H1 (cell line): ENCODE results near the gene EYA2. TPM values are rescaled to one million over a fixed set of nuclear protein-coding genes. Genes with fewer than 3 reads are reported as not detected.

Experiments
- CTCF ChIA-PET: fragments of 300-600 bp; sonication (Branson Sonifier 250); formaldehyde crosslinking; loops from one replicate; lab custom pipeline; 2021; ENCODE audit not compliant: partially characterized antibody; lab: Charles Lee
- POLR2A ChIA-PET: fragments of 300-600 bp; sonication (Branson Sonifier 250); formaldehyde crosslinking; loops from one replicate; lab custom pipeline; 2021; ENCODE audit warnings: inconsistent platforms; ENCODE audit not compliant: partially characterized antibody; lab: Charles Lee
- DNase-seq, 2 experiments: peaks; one replicate each; pipeline versions ENCODE4 v3.0.0 to v3.0.0-alpha.2; 2010 to 2022; ENCODE audit warnings: low spot score in 2 of 2, low read depth in 1 of 2, mixed read lengths in 1 of 2
- FAIRE-seq: peaks from 2 replicates; lab custom pipeline; 2011; peaks lifted over from hg19 to GRCh38; lab: Jason Lieb, UNC
- H2AFZ ChIP-seq: 2 replicates; pipeline ENCODE4 v1.8.1; 2012; ENCODE audit warnings: low read length, inconsistent platforms
- H2AK5ac ChIP-seq: 2 replicates; pipeline ENCODE4 v1.6.1; 2013; ENCODE audit warnings: low read depth, low read length
- H2BK120ac ChIP-seq: replicated peaks from 2 replicates; pipeline ENCODE3; 2013; ENCODE audit warnings: low read depth, low read length, inconsistent platforms
- H2BK12ac ChIP-seq: 2 replicates; pipeline ENCODE4 v1.6.1; 2013; ENCODE audit warnings: low read depth, low read length
- H2BK15ac ChIP-seq: 2 replicates; pipeline ENCODE4 v1.6.1; 2013; ENCODE audit warnings: low read length
- H2BK20ac ChIP-seq: 2 replicates; pipeline ENCODE4 v1.6.1; 2013; ENCODE audit warnings: low read length
- H2BK5ac ChIP-seq: 2 replicates; pipeline ENCODE4 v1.6.1; 2013; ENCODE audit warnings: low read depth, low read length
- H3K14ac ChIP-seq: 2 replicates; pipeline ENCODE4 v1.6.1; 2013; ENCODE audit warnings: inconsistent platforms; ENCODE audit not compliant: insufficient read length
- H3K18ac ChIP-seq: 2 replicates; pipeline ENCODE4 v1.6.1; 2013; ENCODE audit warnings: low read length; ENCODE audit errors: extremely low read depth
- H3K23ac ChIP-seq: 2 replicates; pipeline ENCODE4 v1.6.1; 2013; ENCODE audit warnings: inconsistent platforms; ENCODE audit not compliant: insufficient read length
- H3K23me2 ChIP-seq: 2 replicates; pipeline ENCODE4 v1.6.1; 2013; ENCODE audit warnings: low read depth, low read length
- H3K27ac ChIP-seq: 2 replicates; pipeline ENCODE4 v1.6.1; 2011; ENCODE audit warnings: low read depth, low read length, inconsistent platforms
- H3K27me3 ChIP-seq, 4 experiments: replicated peaks in 1 of 4; 1 replicate in 1 of 4; 2 replicates in 3 of 4; pipeline versions ENCODE4 v1.6.1 to v1.8.1; 2011 to 2013; ENCODE audit warnings: low read length in 3 of 4, mild to moderate bottlenecking in 3 of 4, inconsistent platforms in 2 of 4, mixed read lengths in 2 of 4, moderate library complexity in 1 of 4; ENCODE audit not compliant: control insufficient read depth in 3 of 4, insufficient read depth in 3 of 4; ENCODE audit errors: extremely low read depth in 1 of 4
- H3K36me3 ChIP-seq, 4 experiments: 2 replicates each; pipeline versions ENCODE4 v1.6.1 to v1.8.1; 2011 to 2013; ENCODE audit warnings: mild to moderate bottlenecking in 4 of 4, low read length in 3 of 4, moderate library complexity in 2 of 4, control low read depth in 1 of 4, inconsistent platforms in 1 of 4; ENCODE audit not compliant: insufficient read depth in 4 of 4, control insufficient read depth in 2 of 4
- H3K4ac ChIP-seq: replicated peaks from 2 replicates; pipeline ENCODE3; 2013; ENCODE audit warnings: low read length, low read depth, mixed read lengths, inconsistent platforms; ENCODE audit not compliant: insufficient read length
- H3K4me1 ChIP-seq, 4 experiments: replicated peaks in 1 of 4; 1 replicate in 1 of 4; 2 replicates in 3 of 4; pipeline versions ENCODE4 v1.6.1 to v1.8.1; 2011 to 2013; ENCODE audit warnings: low read length in 3 of 4, inconsistent platforms in 2 of 4, mixed read lengths in 1 of 4; ENCODE audit not compliant: insufficient read depth in 4 of 4, control insufficient read depth in 3 of 4
- H3K4me2 ChIP-seq, 2 experiments: 2 replicates each; pipeline versions ENCODE4 v1.6.1 to v1.8.1; 2011 to 2013; ENCODE audit warnings: low read depth in 2 of 2, low read length in 2 of 2, control low read depth in 1 of 2, inconsistent platforms in 1 of 2, mild to moderate bottlenecking in 1 of 2; ENCODE audit not compliant: insufficient read depth in 1 of 2
- H3K4me3 ChIP-seq, 4 experiments: fragments of 200-600, 300-600 bp in 1 of 4; sonication (generic), shearing (Covaris generic), sonication (Bioruptor Twin) in 1 of 4; 2 replicates each; pipeline versions ENCODE4 v1.5.1 to v1.8.1; 2011 to 2016; ENCODE audit warnings: low read length in 4 of 4, low read depth in 3 of 4, control low read depth in 2 of 4, inconsistent platforms in 2 of 4, mild to moderate bottlenecking in 2 of 4, mixed read lengths in 1 of 4, moderate library complexity in 1 of 4; ENCODE audit not compliant: insufficient read depth in 2 of 4; ENCODE audit errors: extremely low read depth in 1 of 4
- H3K56ac ChIP-seq: replicated peaks from 2 replicates; pipeline ENCODE3; 2013; ENCODE audit warnings: low read depth, mild to moderate bottlenecking, mixed read lengths, low read length, inconsistent platforms; ENCODE audit not compliant: insufficient read length
- H3K79me1 ChIP-seq: 2 replicates; pipeline ENCODE4 v1.6.1; 2013; ENCODE audit warnings: low read depth, low read length, control low read depth
- H3K79me2 ChIP-seq, 2 experiments: 2 replicates each; pipeline versions ENCODE4 v1.6.1 to v1.8.1; 2012 to 2013; ENCODE audit warnings: low read length in 2 of 2, mild to moderate bottlenecking in 2 of 2, inconsistent platforms in 1 of 2; ENCODE audit not compliant: insufficient read depth in 2 of 2, control insufficient read depth in 1 of 2
- H3K9ac ChIP-seq, 4 experiments: replicated peaks in 1 of 4; 1 replicate in 1 of 4; 2 replicates in 3 of 4; pipeline versions ENCODE4 v1.6.1 to v1.8.1; 2011 to 2013; ENCODE audit warnings: low read depth in 3 of 4, low read length in 3 of 4, control low read depth in 2 of 4, mild to moderate bottlenecking in 2 of 4, moderate library complexity in 2 of 4, inconsistent platforms in 1 of 4; ENCODE audit errors: extremely low read depth in 1 of 4
- H3K9me3 ChIP-seq, 2 experiments: 2 replicates each; pipeline versions ENCODE4 v1.6.1 to v1.8.1; 2012 to 2013; ENCODE audit warnings: mild to moderate bottlenecking in 2 of 2, moderate library complexity in 2 of 2, control low read depth in 1 of 2, inconsistent platforms in 1 of 2, low read depth in 1 of 2, low read length in 1 of 2, mixed read lengths in 1 of 2; ENCODE audit not compliant: insufficient read depth in 2 of 2
- H4K20me1 ChIP-seq, 2 experiments: replicated peaks in 1 of 2; 2 replicates each; pipeline versions ENCODE3 to v1.8.1; 2011 to 2013; ENCODE audit warnings: inconsistent platforms in 2 of 2, low read length in 2 of 2, mild to moderate bottlenecking in 1 of 2; ENCODE audit not compliant: insufficient read depth in 2 of 2, control insufficient read depth in 1 of 2
- H4K5ac ChIP-seq: 2 replicates; pipeline ENCODE4 v1.6.1; 2013; ENCODE audit warnings: low read length, low read depth, mixed read lengths, inconsistent platforms; ENCODE audit not compliant: insufficient read length
- H4K8ac ChIP-seq: 2 replicates; pipeline ENCODE4 v1.8.0; 2013; ENCODE audit warnings: mild to moderate bottlenecking, moderate library complexity, low read length, inconsistent platforms; ENCODE audit not compliant: insufficient read depth; ENCODE audit errors: extremely low read depth
- H4K91ac ChIP-seq: replicated peaks from 2 replicates; pipeline ENCODE3; 2013; ENCODE audit warnings: low read length, mixed read lengths, inconsistent platforms; ENCODE audit not compliant: insufficient read length
- BACH1 ChIP-seq: IDR thresholded peaks from 2 replicates; pipeline ENCODE4 v1.6.1; 2012; ENCODE audit warnings: low read length, improper control_type of control experiment
- BCL11A ChIP-seq, 2 experiments: IDR thresholded peaks; one replicate each; pipeline ENCODE4 v1.6.1; 2011; ENCODE audit warnings: low read depth in 2 of 2, low read length in 2 of 2, mild to moderate bottlenecking in 2 of 2
- CBX5 ChIP-seq: fragments of 300-800, 300-1000 bp; sonication (generic); IDR thresholded peaks from 2 replicates; pipeline ENCODE4 v1.7.1; 2016; ENCODE audit warnings: antibody characterized with exemption, low read length, low read depth
- CHD1 ChIP-seq: IDR thresholded peaks from 2 replicates; pipeline ENCODE4 v1.6.1; 2012; ENCODE audit warnings: low read depth, low read length, improper control_type of control experiment
- EZH2 ChIP-seq: fragments of 200-600 bp; sonication (generic); IDR thresholded peaks from 2 replicates; pipeline ENCODE4 v1.7.1; 2012; ENCODE audit warnings: low read depth, mild to moderate bottlenecking, moderate library complexity, low read length, inconsistent platforms; ENCODE audit not compliant: severe bottlenecking
- HDAC6 ChIP-seq: IDR thresholded peaks from one replicate; pipeline ENCODE4 v1.7.1; 2012; ENCODE audit warnings: low read depth, mild to moderate bottlenecking, inconsistent platforms, low read length, moderate library complexity
- JUN ChIP-seq: IDR thresholded peaks from 2 replicates; pipeline ENCODE4 v1.6.1; 2011; ENCODE audit warnings: low read depth, mild to moderate bottlenecking, improper control_type of control experiment, low read length
- KDM1A ChIP-seq: fragments of 200-600, 300-600 bp; sonication (generic); IDR thresholded peaks from 2 replicates; pipeline ENCODE4 v1.7.1; 2016; ENCODE audit warnings: mild to moderate bottlenecking, low read length, borderline replicate concordance
- MAX ChIP-seq: IDR thresholded peaks from 2 replicates; pipeline ENCODE4 v1.6.1; 2012; ENCODE audit warnings: inconsistent platforms
- PHF8 ChIP-seq: fragments of 200-600 bp; sonication (generic); conservative IDR thresholded peaks from 2 replicates; pipeline ENCODE4 v1.7.1; 2012; ENCODE audit warnings: low read depth, mild to moderate bottlenecking, inconsistent platforms, low read length, moderate library complexity
- POLR2A ChIP-seq, 2 experiments: IDR thresholded peaks; 1 replicate in 1 of 2; 2 replicates in 1 of 2; pipeline ENCODE4 v1.6.1; 2011; ENCODE audit warnings: low read depth in 2 of 2, low read length in 2 of 2, mild to moderate bottlenecking in 2 of 2; ENCODE audit errors: control extremely low read depth in 1 of 2
- RAD21 ChIP-seq, 2 experiments: IDR thresholded peaks in 1 of 2; conservative IDR thresholded peaks in 1 of 2; 2 replicates each; pipeline ENCODE4 v1.6.1; 2011; ENCODE audit warnings: low read depth in 2 of 2, low read length in 2 of 2, improper control_type of control experiment in 1 of 2, inconsistent platforms in 1 of 2, mild to moderate bottlenecking in 1 of 2, moderate library complexity in 1 of 2
- RBBP5 ChIP-seq: IDR thresholded peaks from 2 replicates; pipeline ENCODE4 v1.7.1; 2012; ENCODE audit warnings: low read depth, mild to moderate bottlenecking, inconsistent platforms, low read length, moderate library complexity, borderline replicate concordance
- RFX5 ChIP-seq: IDR thresholded peaks from 2 replicates; pipeline ENCODE4 v1.6.1; 2011; ENCODE audit warnings: low read depth, low read length, improper control_type of control experiment, borderline replicate concordance
- TAF7 ChIP-seq: optimal IDR thresholded peaks from 2 replicates; pipeline ENCODE3; 2011; ENCODE audit warnings: low read depth, mild to moderate bottlenecking, inconsistent platforms, low read length, moderate library complexity, borderline replicate concordance
- WGBS, 2 experiments: shearing (Covaris generic) in 1 of 2; methylation state at CpG; one replicate each; pipeline versions ENCODE4 v1.1.6 to v1.1.7; 2013 to 2015; ENCODE audit warnings: low lambda C conversion rate in 2 of 2, mixed read lengths in 2 of 2, inconsistent platforms in 1 of 2, low coverage in 1 of 2, missing lambda C conversion rate in 1 of 2; ENCODE audit not compliant: insufficient replicate concordance in 2 of 2, insufficient coverage in 1 of 2, insufficient read length in 1 of 2; ENCODE audit errors: extremely low coverage in 1 of 2, missing lambda C conversion rate in 1 of 2; 5-methylcytosine and 5-hydroxymethylcytosine counted together
- polyA plus RNA-seq, 7 experiments: library from polyadenylated mRNA; depleted of rRNA in 3 of 7; stranded (reverse) in 5 of 7; unstranded in 2 of 7; fragments of >200 nt in 5 of 7; fragments of 200-250 nt in 2 of 7; gene quantifications; 1 replicate in 5 of 7; 2 replicates in 1 of 7; 4 replicates in 1 of 7; pipeline versions ENCODE4 v1.2.1 to v1.2.3, GENCODE V29; 2011 to 2013; ENCODE audit warnings: missing spikeins in 2 of 7, mixed read lengths in 2 of 7
- total RNA-seq: library from RNA; stranded (reverse); fragmentation: NEBNext Ultra II Directional; extraction: Animal tissue kit (Norgen Biotek cat#: 25700); gene quantifications from 2 replicates; pipeline ENCODE4 v1.2.1, GENCODE V29; 2021

The EYA2 gene
- total and polyA plus RNA-seq, 2 of the 8 experiments (the other 6 are each of a cell fraction or from before 2014, with no cell fraction given), result 1.6 to 1.7 TPM

- Histone ChIP-seq H3K56ac (no peak overlapping the region), H2BK120ac (no peak overlapping the region), H4K5ac (no peak overlapping the region), H3K4ac (no peak overlapping the region), H2BK12ac (no peak overlapping the region), H2AK5ac (no peak overlapping the region), H4K20me1 (no peaks in the 10 kb centered on the region), H4K8ac (no peak overlapping the region), H2BK15ac (no peak overlapping the region), H3K14ac (no peak overlapping the region), H2BK5ac (no peak overlapping the region), H3K27ac (no peak overlapping the region), H2BK20ac (no peak overlapping the region), H3K36me3 (no peaks in the 10 kb centered on the region), H3K4me1 (no peaks in the 10 kb centered on the region), H3K18ac (no peak overlapping the region), H3K4me2 (no peak overlapping the region), H2AFZ (no peak overlapping the region), H3K79me1 (no peaks in the 10 kb centered on the region), H3K27me3 (no peaks in the 10 kb centered on the region), H3K23me2 (no peaks in the 10 kb centered on the region), H3K9ac (no peak overlapping the region), H3K79me2 (no peaks in the 10 kb centered on the region), H3K23ac (no peak overlapping the region), H3K4me3 (no peak overlapping the region), H3K9me3 (peaks cover 23 to 24% of the 10 kb centered on the region in 2 experiments), H4K91ac (no peak overlapping the region)
- FAIRE-seq, result no peak
- POLR2A ChIA-PET, result no interaction called here
- WGBS, 2 experiments, result 87% methylated on average over 3 of the region's 3 CpGs; no CpG with 5 or more reads in 1 of the 2 experiments
- CTCF ChIA-PET, result no interaction called here
- DNase-seq, result no peak
- no peak for TF ChIP-seq CBX5
- no peak for TF ChIP-seq RBBP5
- no peak for TF ChIP-seq HDAC6
- no peak for TF ChIP-seq CHD1
- TF ChIP-seq BACH1, result no peak
- TF ChIP-seq RAD21 (IDR thresholded peaks at IDR 0.05 in 1 of 2, conservative IDR thresholded peaks at IDR 0.05 in 1 of 2; ENCODE audit: low read depth in 2 of 2, low read length in 2 of 2), result no peak
- TF ChIP-seq PHF8, result no peak
- TF ChIP-seq KDM1A, result no peak
- no peak for TF ChIP-seq EZH2
- no peak for TF ChIP-seq MAX
- TF ChIP-seq POLR2A (IDR thresholded peaks at IDR 0.05; ENCODE audit: control extremely low read depth in 1 of 2, low read depth in 2 of 2, low read length in 2 of 2), result no peak
- TF ChIP-seq BCL11A (IDR thresholded peaks at IDR 0.05; ENCODE audit: low read depth in 2 of 2, low read length in 2 of 2), result no peak
- no peak for TF ChIP-seq TAF7
- no peak for TF ChIP-seq JUN
- TF ChIP-seq RFX5, result no peak
Observed at GRCh38 chr20:47070176-47070575, 175.5 kb downstream of the EYA2 start.
